ENCODE measurements around the gene OR10G8.

GRCh38 chr11:124077266-124077665 lies 50.7 kb downstream of the OR10G8 start:
- TF ChIP-seq CTCF (IDR thresholded peaks at IDR 0.05) = no peak
- TF ChIP-seq ZFX (IDR thresholded peaks at IDR 0.05; ENCODE audit: borderline replicate concordance) = no peak

Data from 22Rv1 (cell line).